GM23338 (cell line): ENCODE data around the gene OTUB2. TPM values are rescaled to one million over a fixed set of nuclear protein-coding genes. Genes with fewer than 3 reads are reported as not detected.

Source experiments
- ATAC-seq: fragments of 200-7000 bp; cut with Tn5 transposase; 3 replicates; pipeline ENCODE4 v1.9.1; 2020
- DNase-seq: peaks from one replicate; pipeline ENCODE4 v3.0.0-alpha.2; 2015; ENCODE audit warnings: low spot score
- H2AFZ ChIP-seq: fragments of 200-600 bp; sonication (generic); 2 replicates; pipeline ENCODE4 v1.8.0; 2016; ENCODE audit warnings: antibody characterized with exemption, mild to moderate bottlenecking, moderate library complexity
- H3F3A ChIP-seq: fragments of 200-600 bp; sonication (generic); replicated peaks from 2 replicates; pipeline ENCODE4 v1.8.0; 2017; ENCODE audit warnings: antibody characterized with exemption, mixed run types, low read depth
- H3K27ac ChIP-seq: fragments of 200-600 bp; sonication (generic); 2 replicates; pipeline ENCODE4 v1.6.1; 2016; ENCODE audit warnings: low read depth
- H3K27me3 ChIP-seq: fragments of 200-600 bp; sonication (generic); 2 replicates; pipeline ENCODE4 v1.8.0; 2016; ENCODE audit warnings: mild to moderate bottlenecking, mixed run types, moderate library complexity; ENCODE audit not compliant: insufficient read depth
- H3K36me3 ChIP-seq: fragments of 200-600 bp; sonication (generic); 2 replicates; pipeline ENCODE4 v1.8.0; 2016; ENCODE audit warnings: mild to moderate bottlenecking; ENCODE audit not compliant: insufficient read depth
- H3K4me1 ChIP-seq: fragments of 200-600 bp; sonication (generic); 2 replicates; pipeline ENCODE4 v1.8.0; 2016; ENCODE audit warnings: mild to moderate bottlenecking, moderate library complexity; ENCODE audit not compliant: insufficient read depth
- H3K4me2 ChIP-seq: fragments of 200-600 bp; sonication (generic); 2 replicates; pipeline ENCODE4 v1.7.1; 2017; ENCODE audit warnings: mixed run types
- H3K4me3 ChIP-seq: fragments of 200-600 bp; sonication (generic); 2 replicates; pipeline ENCODE4 v1.6.1; 2016; ENCODE audit warnings: mixed run types
- H3K79me2 ChIP-seq: fragments of 200-600 bp; sonication (generic); replicated peaks from 2 replicates; pipeline ENCODE4 v1.8.0; 2017; ENCODE audit warnings: mild to moderate bottlenecking; ENCODE audit not compliant: insufficient read depth
- H3K9me2 ChIP-seq: fragments of 200-600 bp; sonication (generic); 2 replicates; pipeline ENCODE4 v1.8.0; 2017; ENCODE audit not compliant: insufficient read depth
- H4K20me1 ChIP-seq: fragments of 200-600 bp; sonication (generic); replicated peaks from 2 replicates; pipeline ENCODE4 v1.8.0; 2017; ENCODE audit warnings: mild to moderate bottlenecking; ENCODE audit not compliant: insufficient read depth
- H3K27ac Mint-ChIP-seq: 2 replicates; pipeline ENCODE4 v1.8.0; 2020; ENCODE audit warnings: inconsistent platforms, mild to moderate bottlenecking, moderate library complexity, mixed read lengths
- H3K27me3 Mint-ChIP-seq: 3 replicates; pipeline ENCODE4 v1.8.0; 2022; ENCODE audit warnings: low read depth, mild to moderate bottlenecking, moderate library complexity, mixed read lengths, inconsistent platforms; ENCODE audit not compliant: insufficient read depth, poor library complexity
- H3K36me3 Mint-ChIP-seq: 3 replicates; pipeline ENCODE4 v1.8.0; 2021; ENCODE audit warnings: low read depth, mild to moderate bottlenecking, inconsistent platforms, moderate library complexity, mixed read lengths
- H3K4me1 Mint-ChIP-seq: 3 replicates; pipeline ENCODE4 v1.8.0; 2020; ENCODE audit warnings: mild to moderate bottlenecking, inconsistent platforms, mixed read lengths
- H3K4me3 Mint-ChIP-seq: 3 replicates; pipeline ENCODE4 v1.8.0; 2021; ENCODE audit warnings: moderate library complexity, mild to moderate bottlenecking, inconsistent platforms, mixed read lengths
- H3K9me3 Mint-ChIP-seq: 3 replicates; pipeline ENCODE4 v1.8.0; 2020; ENCODE audit warnings: moderate library complexity, mild to moderate bottlenecking, inconsistent platforms, mixed read lengths
- CREB1 ChIP-seq: fragments of 250-450 bp; sonication (Bioruptor Pico); IDR thresholded peaks from 2 replicates; pipeline ENCODE4 v1.5.0; 2020; ENCODE audit warnings: low read depth, mild to moderate bottlenecking, moderate library complexity
- EZH2 ChIP-seq: fragments of 200-600 bp; sonication (generic); IDR thresholded peaks from one replicate; pipeline ENCODE4 v1.8.0; 2017; ENCODE audit warnings: antibody characterized with exemption, mild to moderate bottlenecking, low read depth; ENCODE audit not compliant: unreplicated experiment
- EZH2phosphoT487 ChIP-seq: fragments of 200-600 bp; sonication (generic); IDR thresholded peaks from one replicate; pipeline ENCODE4 v1.8.1; 2018; ENCODE audit warnings: antibody characterized with exemption; ENCODE audit not compliant: unreplicated experiment
- JUNB ChIP-seq: IDR thresholded peaks from one replicate; pipeline ENCODE4 v1.6.1; 2016; ENCODE audit warnings: antibody characterized with exemption; ENCODE audit not compliant: unreplicated experiment
- POLR2AphosphoS5 ChIP-seq: IDR thresholded peaks from 2 replicates; pipeline ENCODE4 v1.6.1; 2016; ENCODE audit warnings: antibody characterized with exemption, low read depth
- STAT1 ChIP-seq: IDR thresholded peaks from one replicate; pipeline ENCODE4 v1.6.1; 2016; ENCODE audit warnings: antibody characterized with exemption; ENCODE audit not compliant: unreplicated experiment
- ZNF114 ChIP-seq: fragments of 250-450 bp; sonication (Bioruptor Pico); IDR thresholded peaks from 2 replicates; pipeline ENCODE4 v1.5.0; 2020; ENCODE audit warnings: mild to moderate bottlenecking, moderate library complexity
- ZNF331 ChIP-seq: fragments of 250-450 bp; sonication (Bioruptor Pico); IDR thresholded peaks from 2 replicates; pipeline ENCODE4 v1.5.0; 2020; ENCODE audit warnings: low read depth, mild to moderate bottlenecking, moderate library complexity
- polyA plus RNA-seq: library from polyadenylated mRNA; unstranded; fragments of >200 nt; fragmentation: Nextera tagmentation; extraction: Ambion mirVana; gene quantifications from 2 replicates; pipeline ENCODE4 v1.2.1, GENCODE V29; 2016
- total RNA-seq: library from RNA; depleted of rRNA; stranded (reverse); fragments of >200 nt; shearing (Covaris generic); gene quantifications from 2 replicates; pipeline ENCODE4 v1.2.3, GENCODE V29; 2014
- TF ChIP-seq, protein P1 (sequence below): fragments of 250-450 bp; sonication (Bioruptor Pico); IDR thresholded peaks from 2 replicates; pipeline ENCODE4 v1.5.0; 2020; ENCODE audit warnings: mild to moderate bottlenecking, moderate library complexity
- TF ChIP-seq, protein P2 (sequence below): IDR thresholded peaks from one replicate; pipeline ENCODE4 v1.6.1; 2018; ENCODE audit warnings: antibody characterized with exemption; ENCODE audit not compliant: unreplicated experiment
- TF ChIP-seq, protein P3 (sequence below): IDR thresholded peaks from 2 replicates; pipeline ENCODE4 v1.6.1; 2016; ENCODE audit warnings: antibody characterized with exemption
- TF ChIP-seq, protein P4 (sequence below), 2 experiments: fragments of 200-600 bp in 1 of 2; sonication (generic) in 1 of 2; conservative IDR thresholded peaks; 2 replicates each; pipeline versions ENCODE4 v1.5.1 to v1.6.1; 2016 to 2017; ENCODE audit warnings: antibody characterized with exemption in 2 of 2, low read depth in 2 of 2, mild to moderate bottlenecking in 2 of 2, moderate library complexity in 1 of 2

The OTUB2 gene
- total and polyA plus RNA-seq, 2 experiments from 2014 or later: 2.1 to 4.1 TPM

DNA sequence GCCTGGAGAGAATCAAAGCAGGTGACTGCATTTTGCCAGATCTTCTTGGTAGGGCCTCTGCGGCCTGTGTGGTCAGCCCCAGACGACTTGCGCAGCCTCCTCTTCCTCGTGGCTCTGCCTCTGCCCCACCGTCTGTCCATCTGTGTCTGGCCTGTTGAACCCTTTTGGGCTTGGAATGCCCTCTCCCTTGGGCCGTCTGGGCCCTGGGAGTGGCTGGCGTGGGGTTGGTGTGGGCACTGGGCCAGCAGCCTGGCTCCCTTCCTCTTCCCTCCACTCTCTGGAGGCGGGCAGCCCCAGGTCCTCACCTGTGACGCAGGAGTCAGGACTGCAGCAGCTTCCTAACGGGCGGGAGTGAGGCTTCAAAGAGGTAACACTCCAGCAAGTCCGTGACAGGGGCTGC, 38.8 kb upstream of the OTUB2 start (continued):
- TF ChIP-seq, protein P1, sequence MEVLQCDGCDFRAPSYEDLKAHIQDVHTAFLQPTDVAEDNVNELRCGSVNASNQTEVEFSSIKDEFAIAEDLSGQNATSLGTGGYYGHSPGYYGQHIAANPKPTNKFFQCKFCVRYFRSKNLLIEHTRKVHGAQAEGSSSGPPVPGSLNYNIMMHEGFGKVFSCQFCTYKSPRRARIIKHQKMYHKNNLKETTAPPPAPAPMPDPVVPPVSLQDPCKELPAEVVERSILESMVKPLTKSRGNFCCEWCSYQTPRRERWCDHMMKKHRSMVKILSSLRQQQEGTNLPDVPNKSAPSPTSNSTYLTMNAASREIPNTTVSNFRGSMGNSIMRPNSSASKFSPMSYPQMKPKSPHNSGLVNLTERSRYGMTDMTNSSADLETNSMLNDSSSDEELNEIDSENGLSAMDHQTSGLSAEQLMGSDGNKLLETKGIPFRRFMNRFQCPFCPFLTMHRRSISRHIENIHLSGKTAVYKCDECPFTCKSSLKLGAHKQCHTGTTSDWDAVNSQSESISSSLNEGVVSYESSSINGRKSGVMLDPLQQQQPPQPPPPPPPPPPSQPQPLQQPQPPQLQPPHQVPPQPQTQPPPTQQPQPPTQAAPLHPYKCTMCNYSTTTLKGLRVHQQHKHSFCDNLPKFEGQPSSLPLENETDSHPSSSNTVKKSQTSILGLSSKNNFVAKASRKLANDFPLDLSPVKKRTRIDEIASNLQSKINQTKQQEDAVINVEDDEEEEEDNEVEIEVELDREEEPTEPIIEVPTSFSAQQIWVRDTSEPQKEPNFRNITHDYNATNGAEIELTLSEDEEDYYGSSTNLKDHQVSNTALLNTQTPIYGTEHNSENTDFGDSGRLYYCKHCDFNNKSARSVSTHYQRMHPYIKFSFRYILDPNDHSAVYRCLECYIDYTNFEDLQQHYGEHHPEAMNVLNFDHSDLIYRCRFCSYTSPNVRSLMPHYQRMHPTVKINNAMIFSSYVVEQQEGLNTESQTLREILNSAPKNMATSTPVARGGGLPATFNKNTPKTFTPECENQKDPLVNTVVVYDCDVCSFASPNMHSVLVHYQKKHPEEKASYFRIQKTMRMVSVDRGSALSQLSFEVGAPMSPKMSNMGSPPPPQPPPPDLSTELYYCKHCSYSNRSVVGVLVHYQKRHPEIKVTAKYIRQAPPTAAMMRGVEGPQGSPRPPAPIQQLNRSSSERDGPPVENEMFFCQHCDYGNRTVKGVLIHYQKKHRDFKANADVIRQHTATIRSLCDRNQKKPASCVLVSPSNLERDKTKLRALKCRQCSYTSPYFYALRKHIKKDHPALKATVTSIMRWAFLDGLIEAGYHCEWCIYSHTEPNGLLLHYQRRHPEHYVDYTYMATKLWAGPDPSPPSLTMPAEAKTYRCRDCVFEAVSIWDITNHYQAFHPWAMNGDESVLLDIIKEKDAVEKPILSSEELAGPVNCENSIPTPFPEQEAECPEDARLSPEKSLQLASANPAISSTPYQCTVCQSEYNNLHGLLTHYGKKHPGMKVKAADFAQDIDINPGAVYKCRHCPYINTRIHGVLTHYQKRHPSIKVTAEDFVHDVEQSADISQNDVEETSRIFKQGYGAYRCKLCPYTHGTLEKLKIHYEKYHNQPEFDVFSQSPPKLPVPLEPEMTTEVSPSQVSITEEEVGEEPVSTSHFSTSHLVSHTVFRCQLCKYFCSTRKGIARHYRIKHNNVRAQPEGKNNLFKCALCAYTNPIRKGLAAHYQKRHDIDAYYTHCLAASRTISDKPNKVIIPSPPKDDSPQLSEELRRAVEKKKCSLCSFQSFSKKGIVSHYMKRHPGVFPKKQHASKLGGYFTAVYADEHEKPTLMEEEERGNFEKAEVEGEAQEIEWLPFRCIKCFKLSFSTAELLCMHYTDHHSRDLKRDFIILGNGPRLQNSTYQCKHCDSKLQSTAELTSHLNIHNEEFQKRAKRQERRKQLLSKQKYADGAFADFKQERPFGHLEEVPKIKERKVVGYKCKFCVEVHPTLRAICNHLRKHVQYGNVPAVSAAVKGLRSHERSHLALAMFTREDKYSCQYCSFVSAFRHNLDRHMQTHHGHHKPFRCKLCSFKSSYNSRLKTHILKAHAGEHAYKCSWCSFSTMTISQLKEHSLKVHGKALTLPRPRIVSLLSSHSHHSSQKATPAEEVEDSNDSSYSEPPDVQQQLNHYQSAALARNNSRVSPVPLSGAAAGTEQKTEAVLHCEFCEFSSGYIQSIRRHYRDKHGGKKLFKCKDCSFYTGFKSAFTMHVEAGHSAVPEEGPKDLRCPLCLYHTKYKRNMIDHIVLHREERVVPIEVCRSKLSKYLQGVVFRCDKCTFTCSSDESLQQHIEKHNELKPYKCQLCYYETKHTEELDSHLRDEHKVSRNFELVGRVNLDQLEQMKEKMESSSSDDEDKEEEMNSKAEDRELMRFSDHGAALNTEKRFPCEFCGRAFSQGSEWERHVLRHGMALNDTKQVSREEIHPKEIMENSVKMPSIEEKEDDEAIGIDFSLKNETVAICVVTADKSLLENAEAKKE (CRISPR knock-in tag): no peak

DNA sequence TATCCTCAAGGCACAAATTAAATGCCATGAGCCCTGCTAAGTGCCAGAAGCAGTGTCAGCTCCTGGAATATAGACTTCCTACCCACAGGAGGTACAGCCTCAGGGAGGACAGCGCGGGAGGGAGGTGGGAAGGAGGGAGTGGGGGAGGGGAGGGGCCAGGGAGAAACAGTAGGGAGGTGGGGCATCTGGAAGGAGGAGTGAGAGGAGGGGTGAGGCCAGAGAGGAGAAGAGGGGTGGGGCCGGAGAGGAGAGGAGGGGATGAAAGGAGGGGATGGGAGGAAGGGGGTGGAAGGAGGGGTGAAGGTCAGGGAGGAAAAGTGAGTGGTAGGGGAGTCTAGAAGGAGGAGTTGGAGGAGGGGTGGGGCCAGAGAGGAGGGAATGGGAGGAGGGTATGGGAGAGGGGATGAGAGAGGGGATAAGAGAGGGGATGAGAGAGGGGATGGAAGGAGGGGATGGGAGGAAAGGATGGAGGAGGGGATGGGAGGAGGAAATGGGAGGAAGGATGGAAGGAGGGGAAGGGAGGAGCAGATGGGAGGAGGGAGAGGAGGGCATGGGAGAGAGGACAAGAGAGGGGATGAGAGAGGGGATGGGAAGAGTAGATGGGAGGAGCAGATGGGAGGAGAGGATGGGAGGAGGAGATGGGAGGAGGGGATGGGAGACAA, 38.2 kb upstream of the OTUB2 start:
- no peaks in the 10 kb centered on the region for H3F3A ChIP-seq
- no peaks in the 10 kb centered on the region for H3K4me1 ChIP-seq
- no peaks in the 10 kb centered on the region for H3K79me2 ChIP-seq
- no peaks in the 10 kb centered on the region for H3K36me3 ChIP-seq
- H3K9me3 Mint-ChIP-seq: no peaks in the 10 kb centered on the region
- ATAC-seq (peak; percentile 41), DNase-seq (peak; percentile 63)
- H3K27ac Mint-ChIP-seq: no peak overlapping the region
- H3K36me3 Mint-ChIP-seq: no peaks in the 10 kb centered on the region; the same call in 2 of the 3 replicates
- H3K4me2 ChIP-seq: no peak overlapping the region
- peaks cover 14% of the 10 kb centered on the region for H3K27me3 Mint-ChIP-seq
- no peaks in the 10 kb centered on the region for H4K20me1 ChIP-seq
- H3K4me3 ChIP-seq: no peak overlapping the region
- H3K9me2 ChIP-seq: no peaks in the 10 kb centered on the region
- no peaks in the 10 kb centered on the region for H3K27me3 ChIP-seq
- H3K4me3 Mint-ChIP-seq: no peak overlapping the region
- no peak overlapping the region for H3K27ac ChIP-seq
- peak overlapping the region; percentile 83; the same call in 1 of the 2 replicates for H2AFZ ChIP-seq
- peaks cover 14% of the 10 kb centered on the region for H3K4me1 Mint-ChIP-seq
- TF ChIP-seq, protein P2, sequence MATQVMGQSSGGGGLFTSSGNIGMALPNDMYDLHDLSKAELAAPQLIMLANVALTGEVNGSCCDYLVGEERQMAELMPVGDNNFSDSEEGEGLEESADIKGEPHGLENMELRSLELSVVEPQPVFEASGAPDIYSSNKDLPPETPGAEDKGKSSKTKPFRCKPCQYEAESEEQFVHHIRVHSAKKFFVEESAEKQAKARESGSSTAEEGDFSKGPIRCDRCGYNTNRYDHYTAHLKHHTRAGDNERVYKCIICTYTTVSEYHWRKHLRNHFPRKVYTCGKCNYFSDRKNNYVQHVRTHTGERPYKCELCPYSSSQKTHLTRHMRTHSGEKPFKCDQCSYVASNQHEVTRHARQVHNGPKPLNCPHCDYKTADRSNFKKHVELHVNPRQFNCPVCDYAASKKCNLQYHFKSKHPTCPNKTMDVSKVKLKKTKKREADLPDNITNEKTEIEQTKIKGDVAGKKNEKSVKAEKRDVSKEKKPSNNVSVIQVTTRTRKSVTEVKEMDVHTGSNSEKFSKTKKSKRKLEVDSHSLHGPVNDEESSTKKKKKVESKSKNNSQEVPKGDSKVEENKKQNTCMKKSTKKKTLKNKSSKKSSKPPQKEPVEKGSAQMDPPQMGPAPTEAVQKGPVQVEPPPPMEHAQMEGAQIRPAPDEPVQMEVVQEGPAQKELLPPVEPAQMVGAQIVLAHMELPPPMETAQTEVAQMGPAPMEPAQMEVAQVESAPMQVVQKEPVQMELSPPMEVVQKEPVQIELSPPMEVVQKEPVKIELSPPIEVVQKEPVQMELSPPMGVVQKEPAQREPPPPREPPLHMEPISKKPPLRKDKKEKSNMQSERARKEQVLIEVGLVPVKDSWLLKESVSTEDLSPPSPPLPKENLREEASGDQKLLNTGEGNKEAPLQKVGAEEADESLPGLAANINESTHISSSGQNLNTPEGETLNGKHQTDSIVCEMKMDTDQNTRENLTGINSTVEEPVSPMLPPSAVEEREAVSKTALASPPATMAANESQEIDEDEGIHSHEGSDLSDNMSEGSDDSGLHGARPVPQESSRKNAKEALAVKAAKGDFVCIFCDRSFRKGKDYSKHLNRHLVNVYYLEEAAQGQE: no peak
- TF ChIP-seq ZNF331 (CRISPR knock-in tag) (no peak), ZNF114 (CRISPR knock-in tag) (no peak), JUNB (no peak), STAT1 (no peak), EZH2phosphoT487 (no peak), CREB1 (CRISPR knock-in tag) (no peak), EZH2 (no peak), POLR2AphosphoS5 (no peak)
- TF ChIP-seq, protein P3, sequence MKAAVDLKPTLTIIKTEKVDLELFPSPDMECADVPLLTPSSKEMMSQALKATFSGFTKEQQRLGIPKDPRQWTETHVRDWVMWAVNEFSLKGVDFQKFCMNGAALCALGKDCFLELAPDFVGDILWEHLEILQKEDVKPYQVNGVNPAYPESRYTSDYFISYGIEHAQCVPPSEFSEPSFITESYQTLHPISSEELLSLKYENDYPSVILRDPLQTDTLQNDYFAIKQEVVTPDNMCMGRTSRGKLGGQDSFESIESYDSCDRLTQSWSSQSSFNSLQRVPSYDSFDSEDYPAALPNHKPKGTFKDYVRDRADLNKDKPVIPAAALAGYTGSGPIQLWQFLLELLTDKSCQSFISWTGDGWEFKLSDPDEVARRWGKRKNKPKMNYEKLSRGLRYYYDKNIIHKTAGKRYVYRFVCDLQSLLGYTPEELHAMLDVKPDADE: no peak
- TF ChIP-seq, protein P4, sequence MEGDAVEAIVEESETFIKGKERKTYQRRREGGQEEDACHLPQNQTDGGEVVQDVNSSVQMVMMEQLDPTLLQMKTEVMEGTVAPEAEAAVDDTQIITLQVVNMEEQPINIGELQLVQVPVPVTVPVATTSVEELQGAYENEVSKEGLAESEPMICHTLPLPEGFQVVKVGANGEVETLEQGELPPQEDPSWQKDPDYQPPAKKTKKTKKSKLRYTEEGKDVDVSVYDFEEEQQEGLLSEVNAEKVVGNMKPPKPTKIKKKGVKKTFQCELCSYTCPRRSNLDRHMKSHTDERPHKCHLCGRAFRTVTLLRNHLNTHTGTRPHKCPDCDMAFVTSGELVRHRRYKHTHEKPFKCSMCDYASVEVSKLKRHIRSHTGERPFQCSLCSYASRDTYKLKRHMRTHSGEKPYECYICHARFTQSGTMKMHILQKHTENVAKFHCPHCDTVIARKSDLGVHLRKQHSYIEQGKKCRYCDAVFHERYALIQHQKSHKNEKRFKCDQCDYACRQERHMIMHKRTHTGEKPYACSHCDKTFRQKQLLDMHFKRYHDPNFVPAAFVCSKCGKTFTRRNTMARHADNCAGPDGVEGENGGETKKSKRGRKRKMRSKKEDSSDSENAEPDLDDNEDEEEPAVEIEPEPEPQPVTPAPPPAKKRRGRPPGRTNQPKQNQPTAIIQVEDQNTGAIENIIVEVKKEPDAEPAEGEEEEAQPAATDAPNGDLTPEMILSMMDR (conservative IDR thresholded peaks at IDR 0.05; ENCODE audit: low read depth in 2 of 2): no peak
